HepG2 (cell line): ENCODE data around the gene ZER1. TPM values are rescaled to one million over a fixed set of nuclear protein-coding genes. Genes with fewer than 3 reads are reported as not detected.

Experiments
- ATF5 ChIP-seq: sonication (generic); formaldehyde crosslinking; IDR thresholded peaks from 2 replicates; pipeline ENCODE4 v1.4.0; 2020; ENCODE audit warnings: mild to moderate bottlenecking, low read depth, missing genetic modification reagents
- BCL6 ChIP-seq: IDR thresholded peaks from 2 replicates; pipeline ENCODE4 v1.6.1; 2016; ENCODE audit warnings: missing genetic modification reagents, missing compliant biosample characterization
- FOXJ3 ChIP-seq: sonication (generic); formaldehyde crosslinking; IDR thresholded peaks from 2 replicates; pipeline ENCODE4 v1.4.0; 2020; ENCODE audit warnings: missing genetic modification reagents, mild to moderate bottlenecking, borderline replicate concordance
- HOMEZ ChIP-seq: IDR thresholded peaks from 2 replicates; pipeline ENCODE4 v1.6.1; 2016; ENCODE audit warnings: low read depth
- IRF9 ChIP-seq: sonication (generic); formaldehyde crosslinking; IDR thresholded peaks from 2 replicates; pipeline ENCODE4 v1.8.0; 2022; ENCODE audit warnings: missing genetic modification reagents, mild to moderate bottlenecking, borderline replicate concordance
- MAFG ChIP-seq: sonication (generic); formaldehyde crosslinking; IDR thresholded peaks from 2 replicates; pipeline ENCODE4 v1.5.1; 2020; ENCODE audit warnings: mild to moderate bottlenecking, missing genetic modification reagents
- MYPOP ChIP-seq: sonication (generic); formaldehyde crosslinking; IDR thresholded peaks from 2 replicates; pipeline ENCODE4 v1.8.1; 2023; ENCODE audit warnings: mild to moderate bottlenecking, moderate library complexity, missing genetic modification reagents
- NFIC ChIP-seq: IDR thresholded peaks from 2 replicates; pipeline ENCODE4 v1.6.1; 2012; ENCODE audit warnings: mild to moderate bottlenecking, low read length, inconsistent platforms
- RARA ChIP-seq: IDR thresholded peaks from 2 replicates; pipeline ENCODE4 v1.6.1; 2016; ENCODE audit warnings: missing genetic modification reagents, missing compliant biosample characterization
- RBM39 ChIP-seq: fragments of 200-400 bp; formaldehyde crosslinking; IDR thresholded peaks from one replicate; pipeline ENCODE4 v1.6.1; 2018; ENCODE audit warnings: antibody characterized with exemption, mild to moderate bottlenecking, low read depth, low read length; ENCODE audit not compliant: poor library complexity, severe bottlenecking
- RXRB ChIP-seq: IDR thresholded peaks from 2 replicates; pipeline ENCODE4 v1.6.1; 2016; ENCODE audit warnings: borderline replicate concordance, missing genetic modification reagents, missing compliant biosample characterization
- SMARCC2 ChIP-seq: fragments of 450-650 bp; IDR thresholded peaks from 2 replicates; pipeline ENCODE4 v1.6.1; 2017; ENCODE audit warnings: antibody characterized with exemption, mild to moderate bottlenecking
- SP2 ChIP-seq: sonication (generic); formaldehyde crosslinking; IDR thresholded peaks from 2 replicates; pipeline ENCODE4 v1.5.1; 2020; ENCODE audit warnings: mild to moderate bottlenecking, missing genetic modification reagents
- XRCC5 ChIP-seq: fragments of 200-400 bp; formaldehyde crosslinking; optimal IDR thresholded peaks from 2 replicates; pipeline ENCODE3; 2017; ENCODE audit warnings: mild to moderate bottlenecking, low read length
- YY1 ChIP-seq: IDR thresholded peaks from 2 replicates; pipeline ENCODE4 v1.6.1; 2011; ENCODE audit warnings: low read length, low read depth, moderate library complexity, mild to moderate bottlenecking; ENCODE audit not compliant: insufficient read depth, insufficient replicate concordance
- ZGPAT ChIP-seq: IDR thresholded peaks from 2 replicates; pipeline ENCODE4 v1.6.1; 2016; ENCODE audit warnings: mild to moderate bottlenecking
- ZNF18 ChIP-seq: sonication (generic); formaldehyde crosslinking; IDR thresholded peaks from 2 replicates; pipeline ENCODE4 v1.8.0; 2022; ENCODE audit warnings: mild to moderate bottlenecking, missing genetic modification reagents; ENCODE audit not compliant: insufficient replicate concordance
- ZNF354B ChIP-seq: sonication (generic); formaldehyde crosslinking; IDR thresholded peaks from 2 replicates; pipeline ENCODE4 v1.8.0; 2022; ENCODE audit warnings: mild to moderate bottlenecking, missing genetic modification reagents
- ZNF430 ChIP-seq: sonication (generic); formaldehyde crosslinking; IDR thresholded peaks from 2 replicates; pipeline ENCODE4 v1.9.0; 2021; ENCODE audit warnings: mild to moderate bottlenecking, missing genetic modification reagents
- ZSCAN22 ChIP-seq: sonication (generic); formaldehyde crosslinking; IDR thresholded peaks from 2 replicates; pipeline ENCODE4 v1.4.0; 2020; ENCODE audit warnings: mild to moderate bottlenecking, missing genetic modification reagents
- polyA plus RNA-seq, 8 experiments: library from polyadenylated mRNA; depleted of rRNA in 3 of 8; stranded (reverse) in 7 of 8; unstranded in 1 of 8; fragments of >200 nt; fragmentation: Illumina TruSeq in 4 of 8; extraction: Trizol in 4 of 8; gene quantifications; 2 replicates each; pipeline versions ENCODE4 v1.2.1 to v1.2.3, GENCODE V29; 2011 to 2016; ENCODE audit warnings: low read depth in 4 of 8, missing spikeins in 1 of 8, mixed read lengths in 1 of 8; ENCODE audit not compliant: insufficient read depth in 1 of 8
- total RNA-seq, 5 experiments: library from RNA; depleted of rRNA; stranded (reverse); fragments of >200 nt; fragmentation: Illumina TruSeq; extraction: Trizol; gene quantifications; 2 replicates each; pipeline ENCODE4 v1.2.3, GENCODE V29; 2016; ENCODE audit warnings: low read depth in 1 of 5

The ZER1 gene
- total and polyA plus RNA-seq, 2 of the 13 experiments (the other 11 are each of a cell fraction or from before 2014, with no cell fraction given) = 7.7 to 40.0 TPM

- TF ChIP-seq MYPOP (CRISPR knock-in tag) (no peak), HOMEZ (CRISPR knock-in tag) (no peak), XRCC5 (no peak), RARA (CRISPR knock-in tag) (0 out of 2 replicates have a peak, but pooled peaks have one; percentile 6), RBM39 (no peak), ZNF354B (CRISPR knock-in tag) (no peak), FOXJ3 (no peak), ATF5 (CRISPR knock-in tag) (no peak), RXRB (CRISPR knock-in tag) (0 out of 2 replicates have a peak, but pooled peaks have one; percentile 16), SMARCC2 (no peak), NFIC (no peak), MAFG (CRISPR knock-in tag) (no peak), ZNF430 (CRISPR knock-in tag) (no peak), ZNF18 (peak; percentile 44), ZGPAT (CRISPR knock-in tag) (peak; percentile 21; the same call in 1 of the 2 replicates), BCL6 (CRISPR knock-in tag) (no peak), IRF9 (CRISPR knock-in tag) (no peak), YY1 (no peak), ZSCAN22 (CRISPR knock-in tag) (no peak), SP2 (CRISPR knock-in tag) (no peak)
Observed at GRCh38 chr9:128685636-128686489, 85.9 kb downstream of the ZER1 start (continued).
